ENCODE data around the gene PDCD4.

DNA sequence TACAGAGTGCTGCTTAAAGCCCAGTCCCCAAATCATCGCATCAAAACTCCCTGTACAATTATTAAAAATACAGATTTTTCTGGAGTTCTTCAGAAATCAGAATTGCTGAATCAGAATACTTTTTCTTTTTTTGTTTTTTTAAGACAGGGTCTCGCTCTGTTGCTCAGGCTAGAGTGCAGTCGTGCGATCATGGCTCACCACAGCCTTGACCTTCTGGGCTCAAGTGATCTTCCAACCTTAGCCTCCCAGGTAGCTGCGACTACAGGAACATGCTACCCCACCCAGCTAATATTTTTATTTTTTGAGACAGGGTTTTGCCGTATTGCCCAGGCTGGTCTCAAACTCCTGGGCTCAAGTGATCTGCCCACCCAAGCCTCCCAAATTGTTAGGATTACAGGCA lies 43.3 kb downstream of the PDCD4 start:
- TF ChIP-seq, protein P1, sequence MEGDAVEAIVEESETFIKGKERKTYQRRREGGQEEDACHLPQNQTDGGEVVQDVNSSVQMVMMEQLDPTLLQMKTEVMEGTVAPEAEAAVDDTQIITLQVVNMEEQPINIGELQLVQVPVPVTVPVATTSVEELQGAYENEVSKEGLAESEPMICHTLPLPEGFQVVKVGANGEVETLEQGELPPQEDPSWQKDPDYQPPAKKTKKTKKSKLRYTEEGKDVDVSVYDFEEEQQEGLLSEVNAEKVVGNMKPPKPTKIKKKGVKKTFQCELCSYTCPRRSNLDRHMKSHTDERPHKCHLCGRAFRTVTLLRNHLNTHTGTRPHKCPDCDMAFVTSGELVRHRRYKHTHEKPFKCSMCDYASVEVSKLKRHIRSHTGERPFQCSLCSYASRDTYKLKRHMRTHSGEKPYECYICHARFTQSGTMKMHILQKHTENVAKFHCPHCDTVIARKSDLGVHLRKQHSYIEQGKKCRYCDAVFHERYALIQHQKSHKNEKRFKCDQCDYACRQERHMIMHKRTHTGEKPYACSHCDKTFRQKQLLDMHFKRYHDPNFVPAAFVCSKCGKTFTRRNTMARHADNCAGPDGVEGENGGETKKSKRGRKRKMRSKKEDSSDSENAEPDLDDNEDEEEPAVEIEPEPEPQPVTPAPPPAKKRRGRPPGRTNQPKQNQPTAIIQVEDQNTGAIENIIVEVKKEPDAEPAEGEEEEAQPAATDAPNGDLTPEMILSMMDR (IDR thresholded peaks at IDR 0.05): no peak
- TF ChIP-seq, protein P2, sequence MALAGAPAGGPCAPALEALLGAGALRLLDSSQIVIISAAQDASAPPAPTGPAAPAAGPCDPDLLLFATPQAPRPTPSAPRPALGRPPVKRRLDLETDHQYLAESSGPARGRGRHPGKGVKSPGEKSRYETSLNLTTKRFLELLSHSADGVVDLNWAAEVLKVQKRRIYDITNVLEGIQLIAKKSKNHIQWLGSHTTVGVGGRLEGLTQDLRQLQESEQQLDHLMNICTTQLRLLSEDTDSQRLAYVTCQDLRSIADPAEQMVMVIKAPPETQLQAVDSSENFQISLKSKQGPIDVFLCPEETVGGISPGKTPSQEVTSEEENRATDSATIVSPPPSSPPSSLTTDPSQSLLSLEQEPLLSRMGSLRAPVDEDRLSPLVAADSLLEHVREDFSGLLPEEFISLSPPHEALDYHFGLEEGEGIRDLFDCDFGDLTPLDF (CRISPR knock-in tag; IDR thresholded peaks at IDR 0.05): no peak
- TF ChIP-seq, protein P3, sequence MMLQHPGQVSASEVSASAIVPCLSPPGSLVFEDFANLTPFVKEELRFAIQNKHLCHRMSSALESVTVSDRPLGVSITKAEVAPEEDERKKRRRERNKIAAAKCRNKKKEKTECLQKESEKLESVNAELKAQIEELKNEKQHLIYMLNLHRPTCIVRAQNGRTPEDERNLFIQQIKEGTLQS (CRISPR knock-in tag; conservative IDR thresholded peaks at IDR 0.05): no peak
- TF ChIP-seq JUN (CRISPR knock-in tag; IDR thresholded peaks at IDR 0.05) (no peak), ZNF416 (CRISPR knock-in tag; IDR thresholded peaks at IDR 0.05) (no peak), SP1 (CRISPR knock-in tag; conservative IDR thresholded peaks at IDR 0.05) (no peak), SMAD3 (CRISPR knock-in tag; IDR thresholded peaks at IDR 0.05; ENCODE audit: borderline replicate concordance) (no peak), CREM (CRISPR knock-in tag; IDR thresholded peaks at IDR 0.05) (no peak), FOXK1 (CRISPR knock-in tag; IDR thresholded peaks at IDR 0.05) (no peak), ELF4 (CRISPR knock-in tag; IDR thresholded peaks at IDR 0.05; ENCODE audit: low read depth) (no peak)
- TF ChIP-seq, protein P4, sequence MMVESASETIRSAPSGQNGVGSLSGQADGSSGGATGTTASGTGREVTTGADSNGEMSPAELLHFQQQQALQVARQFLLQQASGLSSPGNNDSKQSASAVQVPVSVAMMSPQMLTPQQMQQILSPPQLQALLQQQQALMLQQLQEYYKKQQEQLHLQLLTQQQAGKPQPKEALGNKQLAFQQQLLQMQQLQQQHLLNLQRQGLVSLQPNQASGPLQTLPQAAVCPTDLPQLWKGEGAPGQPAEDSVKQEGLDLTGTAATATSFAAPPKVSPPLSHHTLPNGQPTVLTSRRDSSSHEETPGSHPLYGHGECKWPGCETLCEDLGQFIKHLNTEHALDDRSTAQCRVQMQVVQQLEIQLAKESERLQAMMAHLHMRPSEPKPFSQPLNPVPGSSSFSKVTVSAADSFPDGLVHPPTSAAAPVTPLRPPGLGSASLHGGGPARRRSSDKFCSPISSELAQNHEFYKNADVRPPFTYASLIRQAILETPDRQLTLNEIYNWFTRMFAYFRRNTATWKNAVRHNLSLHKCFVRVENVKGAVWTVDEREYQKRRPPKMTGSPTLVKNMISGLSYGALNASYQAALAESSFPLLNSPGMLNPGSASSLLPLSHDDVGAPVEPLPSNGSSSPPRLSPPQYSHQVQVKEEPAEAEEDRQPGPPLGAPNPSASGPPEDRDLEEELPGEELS (CRISPR knock-in tag; IDR thresholded peaks at IDR 0.05): no peak
- TF ChIP-seq, protein P5, sequence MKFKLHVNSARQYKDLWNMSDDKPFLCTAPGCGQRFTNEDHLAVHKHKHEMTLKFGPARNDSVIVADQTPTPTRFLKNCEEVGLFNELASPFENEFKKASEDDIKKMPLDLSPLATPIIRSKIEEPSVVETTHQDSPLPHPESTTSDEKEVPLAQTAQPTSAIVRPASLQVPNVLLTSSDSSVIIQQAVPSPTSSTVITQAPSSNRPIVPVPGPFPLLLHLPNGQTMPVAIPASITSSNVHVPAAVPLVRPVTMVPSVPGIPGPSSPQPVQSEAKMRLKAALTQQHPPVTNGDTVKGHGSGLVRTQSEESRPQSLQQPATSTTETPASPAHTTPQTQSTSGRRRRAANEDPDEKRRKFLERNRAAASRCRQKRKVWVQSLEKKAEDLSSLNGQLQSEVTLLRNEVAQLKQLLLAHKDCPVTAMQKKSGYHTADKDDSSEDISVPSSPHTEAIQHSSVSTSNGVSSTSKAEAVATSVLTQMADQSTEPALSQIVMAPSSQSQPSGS (CRISPR knock-in tag; IDR thresholded peaks at IDR 0.05; ENCODE audit: borderline replicate concordance, low read depth): no peak

Data from WTC11 (cell line).